ENCODE measurements around the gene FKBP2.
A peak's percentile ranks its signal among the peaks of the same experiment; 100 is the strongest.

The FKBP2 gene

DNA sequence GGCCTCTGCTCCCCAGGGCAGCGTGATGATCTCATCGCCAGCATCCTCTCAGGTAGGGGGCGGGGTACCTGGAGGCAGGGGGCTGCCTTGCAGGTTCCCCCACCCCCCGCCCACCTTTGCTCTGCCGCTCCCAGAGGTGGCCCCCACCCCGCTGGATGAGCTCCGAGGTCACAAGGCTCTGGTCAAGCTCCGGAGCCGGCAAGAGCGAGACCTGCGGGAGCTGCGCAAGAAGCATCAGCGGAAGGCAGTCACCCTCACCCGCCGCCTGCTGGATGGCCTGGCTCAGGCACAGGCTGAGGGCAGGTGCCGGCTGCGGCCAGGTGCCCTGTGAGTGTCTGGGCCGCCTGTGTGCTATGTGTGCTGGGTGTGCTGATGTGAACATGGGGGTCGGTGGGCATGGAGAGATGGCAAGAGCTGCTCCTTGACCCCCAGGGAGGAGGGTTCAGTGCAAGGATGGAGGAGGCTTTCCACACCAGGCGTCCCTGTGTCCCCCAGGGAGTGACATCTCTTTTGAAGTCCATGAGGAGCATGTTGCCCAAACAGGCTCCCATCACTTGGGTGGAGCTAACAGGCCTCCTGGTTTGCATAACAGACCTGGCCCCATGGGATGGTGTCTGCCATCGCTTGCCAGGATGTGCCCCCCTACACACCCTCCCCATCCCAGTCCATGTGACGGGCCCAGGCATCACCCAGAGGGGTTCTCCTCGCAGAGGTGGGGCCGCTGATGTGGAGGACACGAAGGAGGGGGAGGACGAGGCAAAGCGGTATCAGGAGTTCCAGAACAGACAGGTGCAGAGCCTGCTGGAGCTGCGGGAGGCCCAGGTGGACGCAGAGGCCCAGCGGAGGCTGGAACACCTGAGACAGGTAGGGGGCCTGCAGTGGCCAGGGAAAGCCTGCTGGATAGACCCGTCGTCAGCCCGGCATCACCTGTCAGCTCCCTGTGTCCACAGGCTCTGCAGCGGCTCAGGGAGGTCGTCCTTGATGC, 24.6 kb downstream of the FKBP2 start:
- no peak for DNase-seq

GRCh38 chr11:64266339-64266738, 25.4 kb downstream of the FKBP2 start:
- no peak for DNase-seq

DNA sequence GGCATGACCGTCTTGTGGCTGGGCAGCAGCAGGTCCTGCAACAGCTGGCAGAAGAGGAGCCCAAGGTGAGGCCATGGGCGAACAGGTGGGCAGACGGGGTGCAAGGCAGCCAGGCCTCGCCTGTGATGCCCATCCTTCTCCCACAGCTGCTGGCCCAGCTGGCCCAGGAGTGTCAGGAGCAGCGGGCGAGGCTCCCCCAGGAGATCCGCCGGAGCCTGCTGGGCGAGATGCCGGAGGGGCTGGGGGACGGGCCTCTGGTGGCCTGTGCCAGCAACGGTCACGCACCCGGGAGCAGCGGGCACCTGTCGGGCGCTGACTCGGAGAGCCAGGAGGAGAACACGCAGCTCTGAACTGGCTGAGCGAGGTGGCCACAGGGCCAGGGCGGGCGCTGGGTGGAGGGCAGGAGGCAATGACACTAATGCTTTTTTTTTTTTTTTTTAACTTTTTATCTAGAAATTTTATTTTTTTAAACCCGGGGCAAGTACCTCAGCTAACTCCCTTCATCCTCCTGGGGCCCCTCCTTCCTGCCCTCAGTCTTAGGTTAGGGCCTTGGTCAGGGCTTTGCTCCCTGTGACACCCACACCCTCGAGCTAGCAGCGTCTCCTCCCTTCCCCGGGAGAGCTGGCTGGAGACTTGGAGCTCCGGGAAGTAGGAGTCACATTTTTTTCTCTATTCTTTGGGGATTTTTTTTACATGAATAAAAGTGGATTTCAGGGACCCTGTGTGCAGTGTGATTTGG, 26.5 kb downstream of the FKBP2 start:
- DNase-seq = peak; percentile 41

GRCh38 chr11:64268025-64268892, 27.4 kb downstream of the FKBP2 start:
- no peak for DNase-seq

DNA sequence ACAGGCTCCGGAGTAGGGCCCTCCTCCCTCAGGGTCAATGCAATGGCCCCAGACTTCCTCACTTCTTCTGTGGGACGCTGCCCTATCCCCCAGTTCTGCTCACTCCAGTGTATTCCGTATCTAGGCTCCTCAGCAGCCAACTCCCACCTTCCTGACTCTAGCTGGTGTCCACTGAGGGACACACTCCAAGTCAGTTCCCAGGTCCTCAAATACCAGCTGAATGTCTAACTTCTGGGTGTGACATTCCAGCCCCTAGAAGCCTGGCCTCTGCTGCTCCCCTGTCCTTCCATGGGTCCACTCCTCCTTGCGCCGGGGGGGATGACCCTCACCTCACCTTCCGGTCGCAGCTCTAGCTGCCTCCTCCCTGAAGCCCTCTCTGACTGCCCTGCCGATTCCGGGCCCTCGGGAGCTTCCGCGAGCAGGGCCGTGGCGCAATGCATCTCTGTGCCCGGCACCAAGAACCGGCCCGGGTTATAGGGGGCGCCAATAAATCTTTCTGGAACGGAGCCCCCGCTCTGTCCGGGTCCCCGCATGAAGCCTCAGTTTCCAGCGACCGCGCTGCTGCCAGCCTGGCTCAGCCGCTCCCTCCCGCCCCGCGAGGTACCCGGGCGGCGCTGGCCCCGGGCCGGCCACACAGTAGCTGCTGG, 28.1 kb downstream of the FKBP2 start:
- no peak for DNase-seq

- DNase-seq = peak; percentile 100
Observed at GRCh38 chr11:64269540-64270220, 28.8 kb downstream of the FKBP2 start.

- no peak for DNase-seq
Observed at GRCh38 chr11:64275031-64275800, 34.3 kb downstream of the FKBP2 start.

GRCh38 chr11:64275841-64276240, 34.9 kb downstream of the FKBP2 start:
- DNase-seq = no peak

- no peak for DNase-seq
Observed at GRCh38 chr11:64276653-64277431, 35.9 kb downstream of the FKBP2 start.

- DNase-seq = no peak
Observed at GRCh38 chr11:64278576-64279190, 37.8 kb downstream of the FKBP2 start.

GRCh38 chr11:64281957-64282770, 41.3 kb downstream of the FKBP2 start:
- no peak for DNase-seq

- DNase-seq = no peak
Observed at GRCh38 chr11:64283092-64283491, 42.2 kb downstream of the FKBP2 start.

DNA sequence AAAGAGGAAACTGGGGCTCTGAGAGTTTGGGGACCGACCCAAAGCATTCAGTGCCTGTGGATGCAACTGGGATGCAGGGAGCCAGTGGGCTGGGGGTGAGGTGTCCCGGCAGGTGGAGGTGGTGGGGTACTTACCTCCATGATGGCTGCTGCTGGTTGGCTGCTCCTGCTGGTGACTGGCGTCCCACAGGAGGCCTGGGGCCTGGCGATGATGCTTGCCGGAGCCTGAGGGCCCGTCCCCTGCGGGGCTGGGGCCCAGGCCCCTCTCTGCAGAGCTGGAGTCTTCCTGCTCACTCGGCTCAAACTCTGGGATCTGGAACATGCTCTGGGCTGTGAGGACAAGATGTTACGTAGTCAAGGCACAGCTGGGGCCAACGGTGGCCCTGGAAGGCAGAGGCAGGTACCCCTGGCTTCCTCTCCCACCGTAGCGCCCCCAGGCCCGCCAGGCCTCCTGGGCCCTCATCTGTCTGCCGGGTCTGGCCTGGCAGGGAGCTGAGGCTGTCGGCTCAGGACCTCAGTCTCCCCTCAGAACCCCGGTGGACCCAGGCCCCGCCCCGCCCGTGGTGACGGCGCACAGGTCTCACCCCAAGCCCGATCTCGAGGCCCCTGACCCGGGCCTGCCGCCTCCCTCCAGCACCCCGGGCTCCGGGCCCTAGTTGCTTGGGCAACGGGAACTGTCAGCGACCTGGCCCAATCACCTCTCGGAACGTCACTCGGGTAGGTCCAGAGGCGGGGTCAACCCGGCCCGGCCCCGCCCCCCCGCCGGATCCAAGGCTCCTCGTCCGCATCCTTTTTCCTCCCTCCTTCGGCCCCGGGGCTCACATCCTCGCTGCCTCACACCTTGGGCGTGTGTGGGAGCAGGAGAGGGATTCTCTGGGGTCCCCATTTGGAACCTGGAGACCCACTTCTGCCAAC, 43.4 kb downstream of the FKBP2 start, which contains the start of gene BAD:
TSS of gene BAD (minus strand) at position 618 of the 914 bp plus-strand sequence. CDS start at position 321, 297 bp downstream.
- peak; percentile 96 for DNase-seq

- peak; percentile 82 for DNase-seq
Observed at GRCh38 chr11:64284962-64285884, 44.3 kb downstream of the FKBP2 start, which contains the start of gene GPR137. Gene GPR137, plus strand, starts transcription at chr11:64285848. Its CDS starts 677 bp downstream, at chr11:64286525.

DNA sequence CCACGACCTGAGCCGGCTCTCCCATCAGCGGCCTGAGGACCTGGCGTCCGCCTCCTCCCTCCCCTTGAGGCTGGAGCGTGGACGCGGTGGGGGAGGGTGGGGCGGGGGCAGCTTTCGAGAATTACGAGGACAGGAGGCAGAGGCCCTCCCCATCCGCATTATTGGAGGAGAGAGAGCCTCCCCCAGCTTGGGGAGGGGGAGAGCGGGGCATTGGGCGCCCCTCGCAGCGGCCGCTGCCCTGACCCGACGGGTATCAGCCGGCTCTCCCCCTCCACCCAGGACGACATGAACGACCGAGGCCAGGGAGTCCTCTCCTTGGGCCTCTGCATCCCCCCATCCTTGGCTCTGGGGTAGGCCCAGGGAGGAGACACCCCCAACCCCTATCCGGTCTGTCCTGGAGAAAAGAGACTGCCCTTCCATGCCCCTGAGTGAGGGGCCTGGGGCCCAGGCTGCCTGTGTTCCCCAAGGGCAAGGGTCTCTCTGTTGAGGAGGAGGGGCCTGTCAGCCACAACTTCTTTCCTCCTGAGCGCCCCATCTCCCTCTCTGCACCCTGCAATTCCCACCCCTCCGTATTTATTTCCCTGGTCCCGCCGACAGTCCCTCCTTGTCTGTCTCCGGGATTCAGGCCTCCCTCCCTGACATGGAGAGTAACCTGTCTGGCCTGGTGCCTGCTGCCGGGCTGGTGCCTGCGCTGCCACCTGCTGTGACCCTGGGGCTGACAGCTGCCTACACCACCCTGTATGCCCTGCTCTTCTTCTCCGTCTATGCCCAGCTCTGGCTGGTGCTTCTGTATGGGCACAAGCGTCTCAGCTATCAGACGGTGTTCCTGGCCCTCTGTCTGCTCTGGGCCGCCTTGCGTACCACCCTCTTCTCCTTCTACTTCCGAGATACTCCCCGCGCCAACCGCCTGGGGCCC, 45.2 kb downstream of the FKBP2 start:
- DNase-seq = peak; percentile 34

Measured in NCI-H1092 (cell line).